Mononuclear cell (primary cell): ENCODE data around the gene OR6K2. TPM values are rescaled to one million over a fixed set of nuclear protein-coding genes. Genes with fewer than 3 reads are reported as not detected.

ENCODE experiments used
- H3K27me3 ChIP-seq: 2 replicates; pipeline ENCODE4 v1.6.0; 2011; ENCODE audit warnings: low read length, control low read depth; ENCODE audit not compliant: insufficient read depth
- H3K4me1 ChIP-seq: 2 replicates; pipeline ENCODE4 v1.5.1; 2011; ENCODE audit warnings: mild to moderate bottlenecking, low read length, control low read depth; ENCODE audit not compliant: insufficient read depth
- H3K4me3 ChIP-seq: 2 replicates; pipeline ENCODE4 v1.5.1; 2011; ENCODE audit warnings: mild to moderate bottlenecking, low read length, moderate library complexity
- H3K9me3 ChIP-seq: 2 replicates; pipeline ENCODE4 v1.5.1; 2011; ENCODE audit warnings: low read depth, mild to moderate bottlenecking, control low read depth, low read length
- total RNA-seq: library from RNA; depleted of rRNA; stranded (reverse); fragments of >200 nt; gene quantifications from one replicate; pipeline ENCODE4 v1.2.3, GENCODE V29; 2012

The OR6K2 gene
- total RNA-seq, result not detected

GRCh38 chr1:158700552-158700951 lies at the start of gene OR6K2:
OR6K2 (minus strand) TSS chr1:158700652; CDS start chr1:158700652, 0 bp downstream.
- H3K4me1 ChIP-seq, result no peaks in the 10 kb centered on the region
- no peak within 1 kb of the TSS for H3K4me3 ChIP-seq
- H3K27me3 ChIP-seq, result no peaks in the 10 kb centered on the region
- H3K9me3 ChIP-seq, result no peaks in the 10 kb centered on the region

DNA sequence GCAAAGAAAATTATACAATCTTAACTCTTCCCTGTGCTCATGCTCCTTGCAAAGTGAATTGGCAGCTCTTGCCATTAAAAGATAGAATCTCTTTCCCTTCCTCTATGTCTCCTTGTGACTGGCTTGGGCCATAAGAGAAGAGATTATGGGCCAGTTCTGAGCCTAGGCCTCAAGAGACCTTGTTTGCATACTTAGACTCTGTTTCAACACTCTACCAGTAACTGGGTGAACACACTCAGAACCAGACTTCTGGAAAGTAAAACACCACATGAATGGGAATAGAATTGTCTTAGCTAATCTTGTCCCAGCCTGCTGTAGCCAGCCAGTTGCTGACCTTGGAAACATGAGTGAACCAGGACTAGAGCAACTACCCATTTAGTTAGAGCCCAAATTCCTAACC lies 35.4 kb upstream of the OR6K2 start:
- H3K9me3 ChIP-seq, result no peaks in the 10 kb centered on the region
- no peak overlapping the region for H3K4me3 ChIP-seq
- peaks cover 5% of the 10 kb centered on the region for H3K27me3 ChIP-seq
- no peaks in the 10 kb centered on the region for H3K4me1 ChIP-seq

DNA sequence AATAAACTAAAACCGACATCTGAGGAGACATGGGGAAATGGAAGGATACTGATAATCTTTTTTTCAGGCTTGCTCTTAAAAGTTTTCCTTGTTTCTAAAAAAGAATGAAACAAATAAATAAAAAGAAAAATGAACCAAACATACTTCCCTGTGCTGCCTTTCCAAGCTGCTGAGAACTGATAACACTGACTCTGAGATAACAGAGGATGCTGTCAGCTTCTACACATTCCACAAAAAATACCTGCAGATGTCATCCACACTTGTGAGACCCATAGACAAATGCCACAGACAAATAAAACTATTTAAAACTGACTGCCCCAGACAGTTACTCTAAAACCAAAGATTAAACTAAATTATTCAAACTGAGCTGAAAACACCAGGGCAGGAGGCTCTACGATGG lies 32.1 kb upstream of the OR6K2 start:
- H3K27me3 ChIP-seq, result no peaks in the 10 kb centered on the region
- no peaks in the 10 kb centered on the region for H3K4me1 ChIP-seq
- H3K4me3 ChIP-seq, result no peak overlapping the region
- H3K9me3 ChIP-seq, result no peaks in the 10 kb centered on the region

GRCh38 chr1:158731707-158732106 lies 31.3 kb upstream of the OR6K2 start:
- Histone ChIP-seq H3K4me1 (no peaks in the 10 kb centered on the region), H3K4me3 (no peak overlapping the region), H3K27me3 (no peaks in the 10 kb centered on the region), H3K9me3 (no peaks in the 10 kb centered on the region)

- H3K9me3 ChIP-seq, result no peaks in the 10 kb centered on the region
- no peaks in the 10 kb centered on the region for H3K27me3 ChIP-seq
- H3K4me1 ChIP-seq, result no peaks in the 10 kb centered on the region
- H3K4me3 ChIP-seq, result no peak overlapping the region
Observed at GRCh38 chr1:158730453-158730852, 30.0 kb upstream of the OR6K2 start.

DNA sequence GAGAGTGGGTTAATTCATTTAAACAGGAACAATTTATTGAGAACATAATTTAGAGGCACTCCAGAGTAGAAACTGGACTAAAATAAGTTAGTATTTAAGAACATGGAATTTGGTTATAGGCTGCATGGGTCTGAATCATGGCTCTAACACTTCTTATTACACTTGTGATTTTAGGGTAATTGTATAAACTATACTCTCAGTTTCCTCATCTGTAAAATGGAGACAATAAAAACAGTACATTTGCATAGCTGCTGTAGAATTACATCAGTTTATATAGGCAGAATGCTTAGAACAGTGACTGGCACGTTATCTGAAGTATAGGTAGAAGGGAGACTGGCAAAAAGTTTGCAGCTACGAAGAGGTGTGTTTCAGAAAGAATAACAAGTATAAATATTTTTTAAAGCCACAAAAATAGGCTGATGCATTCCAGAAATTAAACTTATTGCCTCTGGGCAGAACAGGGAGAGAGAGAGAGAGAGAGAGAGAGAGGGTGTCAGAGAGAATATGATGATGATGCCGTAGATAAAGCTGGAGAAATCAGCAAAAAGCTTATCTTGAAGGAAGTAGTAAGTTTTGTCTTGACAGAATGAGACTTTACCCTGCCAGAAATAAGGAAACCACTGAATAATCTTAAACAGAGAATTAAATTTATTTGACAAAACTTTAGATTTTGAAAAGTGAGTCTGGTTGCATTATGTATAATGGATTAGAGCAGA lies 28.2 kb upstream of the OR6K2 start:
- Histone ChIP-seq H3K4me3 (no peak overlapping the region), H3K27me3 (no peaks in the 10 kb centered on the region), H3K9me3 (no peaks in the 10 kb centered on the region)

GRCh38 chr1:158724442-158724841 lies 24.0 kb upstream of the OR6K2 start:
- H3K27me3 ChIP-seq, result no peaks in the 10 kb centered on the region
- H3K4me3 ChIP-seq, result no peak overlapping the region
- no peaks in the 10 kb centered on the region for H3K4me1 ChIP-seq
- H3K9me3 ChIP-seq, result no peaks in the 10 kb centered on the region

More for the DNA sequence above, 28.2 kb upstream of the OR6K2 start:
- H3K4me1 ChIP-seq, result no peaks in the 10 kb centered on the region

DNA sequence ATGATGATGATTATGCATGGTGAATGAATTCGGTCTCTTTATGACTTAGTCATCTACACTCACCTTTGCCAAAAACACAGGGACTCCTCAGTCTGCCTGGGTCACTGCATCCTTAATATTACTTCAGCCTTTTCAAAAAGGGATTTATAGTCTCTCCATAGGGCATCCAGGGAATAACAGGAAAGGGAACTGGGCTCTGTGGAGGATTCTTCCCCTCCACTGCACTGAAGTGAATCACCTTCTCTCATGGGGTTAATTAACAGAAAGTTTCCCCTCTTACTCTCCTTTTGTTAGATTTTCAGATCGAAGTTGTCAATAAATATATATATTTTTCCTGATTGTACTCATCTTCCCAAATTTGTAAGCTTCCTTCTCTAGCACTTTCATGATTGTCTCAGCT lies 20.2 kb upstream of the OR6K2 start, which contains the start of gene OR6K3:
OR6K3 (minus strand) TSS at position 101 of the 400 bp plus-strand sequence. CDS start 2,605 bp downstream, outside the sequence.
- H3K9me3 ChIP-seq, result no peaks in the 10 kb centered on the region
- H3K4me1 ChIP-seq, result no peaks in the 10 kb centered on the region
- no peak within 1 kb of the TSS for H3K4me3 ChIP-seq
- H3K27me3 ChIP-seq, result peaks cover 3% of the 10 kb centered on the region

DNA sequence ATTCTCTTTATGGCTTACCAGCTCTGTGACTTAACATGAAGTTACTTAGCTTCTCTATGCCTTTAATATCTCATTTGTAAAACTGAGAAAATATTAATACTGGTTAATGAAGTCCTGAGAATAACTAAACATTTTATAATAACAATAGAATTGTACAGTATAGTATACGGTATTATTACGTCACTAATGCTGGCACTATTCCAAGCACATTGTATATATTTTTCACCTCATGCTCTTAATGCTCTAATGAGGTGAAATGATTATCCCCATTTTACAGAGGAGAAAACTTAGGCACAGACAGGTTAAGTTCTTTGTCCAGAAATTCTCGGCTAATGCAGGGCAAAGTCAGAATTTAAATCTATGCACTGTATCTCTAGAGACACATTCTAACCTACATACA lies 19.2 kb upstream of the OR6K2 start:
- Histone ChIP-seq H3K4me3 (no peak overlapping the region), H3K9me3 (no peaks in the 10 kb centered on the region), H3K4me1 (no peaks in the 10 kb centered on the region), H3K27me3 (peaks cover 3% of the 10 kb centered on the region)

- Histone ChIP-seq H3K9me3 (no peaks in the 10 kb centered on the region), H3K27me3 (peaks cover 13% of the 10 kb centered on the region), H3K4me1 (no peaks in the 10 kb centered on the region), H3K4me3 (no peak overlapping the region)
Observed at GRCh38 chr1:158717344-158717743, 16.9 kb upstream of the OR6K2 start.

- H3K4me1 ChIP-seq, result no peaks in the 10 kb centered on the region
Observed at GRCh38 chr1:158716335-158716734, 15.9 kb upstream of the OR6K2 start.

GRCh38 chr1:158714754-158715153 lies 14.3 kb upstream of the OR6K2 start:
- Histone ChIP-seq H3K9me3 (no peaks in the 10 kb centered on the region), H3K4me1 (no peaks in the 10 kb centered on the region), H3K27me3 (peaks cover 13% of the 10 kb centered on the region), H3K4me3 (no peak overlapping the region)

More at GRCh38 chr1:158716335-158716734, 15.9 kb upstream of the OR6K2 start:
- Histone ChIP-seq H3K27me3 (peaks cover 13% of the 10 kb centered on the region), H3K4me3 (no peak overlapping the region), H3K9me3 (no peaks in the 10 kb centered on the region)

DNA sequence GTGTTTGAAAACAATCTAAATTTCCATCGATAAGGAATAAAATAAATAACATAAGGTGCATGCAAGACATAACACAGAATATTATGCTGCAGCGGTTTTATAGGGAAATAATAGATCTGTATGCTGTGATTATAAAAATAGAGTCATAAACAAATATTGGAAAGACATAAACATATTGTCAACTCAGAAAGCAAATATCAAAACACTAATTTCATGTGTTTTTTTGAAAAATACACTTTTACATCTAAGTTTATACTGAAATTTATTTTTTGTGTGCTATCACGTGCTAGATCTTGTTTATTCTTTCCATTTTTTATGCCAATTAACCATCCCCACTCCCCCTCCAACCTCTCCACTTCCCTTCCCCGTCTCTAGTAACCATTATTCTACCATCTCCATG lies 10.6 kb upstream of the OR6K2 start:
- Histone ChIP-seq H3K9me3 (no peaks in the 10 kb centered on the region), H3K27me3 (peaks cover 10% of the 10 kb centered on the region), H3K4me3 (no peak overlapping the region), H3K4me1 (no peaks in the 10 kb centered on the region)

GRCh38 chr1:158706096-158706495 lies 5.6 kb upstream of the OR6K2 start:
- H3K9me3 ChIP-seq, result no peaks in the 10 kb centered on the region
- H3K27me3 ChIP-seq, result no peaks in the 10 kb centered on the region
- H3K4me3 ChIP-seq, result no peak overlapping the region
- no peaks in the 10 kb centered on the region for H3K4me1 ChIP-seq

GRCh38 chr1:158694596-158694995 lies 5.9 kb downstream of the OR6K2 start:
- H3K4me1 ChIP-seq, result no peaks in the 10 kb centered on the region
- no peaks in the 10 kb centered on the region for H3K9me3 ChIP-seq
- no peaks in the 10 kb centered on the region for H3K27me3 ChIP-seq
- H3K4me3 ChIP-seq, result no peak overlapping the region

GRCh38 chr1:158692356-158692755 lies 8.1 kb downstream of the OR6K2 start:
- H3K27me3 ChIP-seq, result no peaks in the 10 kb centered on the region
- no peaks in the 10 kb centered on the region for H3K9me3 ChIP-seq
- H3K4me3 ChIP-seq, result no peak overlapping the region
- H3K4me1 ChIP-seq, result no peaks in the 10 kb centered on the region
